GM21619 (cell line): ENCODE results near the gene TEK.
"Not testable (repeated sequence)": the region's sequence is repeated elsewhere in the genome, so short reads cannot be mapped to it uniquely, and the experiment has no call there.

Source experiments
- ATAC-seq: cut with Tn5 transposase; IDR thresholded peaks from one replicate; pipeline ENCODE4 v1.9.1; 2021; ENCODE audit not compliant: unreplicated experiment

The TEK gene

DNA sequence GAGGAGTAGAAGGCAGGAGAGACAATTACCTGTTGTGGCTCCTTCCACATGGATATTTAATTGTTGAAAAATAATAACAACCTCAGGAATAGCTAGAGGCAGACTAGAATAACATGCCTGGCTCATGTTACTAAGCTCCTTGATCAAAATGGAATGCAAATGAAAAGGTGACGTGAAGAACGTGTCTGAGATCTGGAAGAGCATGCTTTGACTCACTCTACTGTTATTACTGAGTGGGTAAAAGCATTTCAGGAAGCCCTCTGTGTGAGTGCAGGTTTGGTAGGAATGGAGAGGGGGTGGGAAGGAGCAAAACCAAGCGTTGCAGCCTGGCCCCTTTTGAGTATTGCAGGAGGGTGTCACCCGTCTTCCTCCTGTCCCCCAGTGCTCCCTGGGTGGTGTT lies 103.2 kb downstream of the TEK start:
- ATAC-seq = no peak

- ATAC-seq = no peak
Observed at GRCh38 chr9:27212621-27213020, 103.6 kb downstream of the TEK start.

DNA sequence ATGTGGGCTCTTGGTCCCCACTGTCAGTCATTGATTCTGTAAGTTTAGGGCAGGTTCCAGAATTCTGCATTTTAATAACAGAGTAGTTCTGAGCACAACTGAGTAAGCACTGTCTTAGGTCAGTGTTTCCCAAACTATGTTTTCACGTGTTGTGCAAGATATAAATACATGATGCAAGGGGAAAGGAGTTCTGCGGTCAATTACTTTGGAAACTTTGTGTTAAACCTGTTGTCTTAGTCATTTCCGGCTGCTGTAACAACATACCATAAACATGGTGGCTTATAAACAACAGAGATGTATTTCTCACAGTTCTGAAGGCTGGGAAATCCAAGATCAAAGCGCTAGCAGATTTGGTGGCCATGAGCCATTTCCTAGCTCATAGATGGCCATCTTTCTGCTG lies 118.2 kb downstream of the TEK start:
- ATAC-seq = no peak

GRCh38 chr9:27239648-27240047 lies 130.6 kb downstream of the TEK start:
- not testable (repeated sequence) for ATAC-seq

- peak; percentile 67 for ATAC-seq
Observed at GRCh38 chr9:27247756-27248155, 138.7 kb downstream of the TEK start.

- no peak for ATAC-seq
Observed at GRCh38 chr9:27248702-27249101, 139.7 kb downstream of the TEK start.

DNA sequence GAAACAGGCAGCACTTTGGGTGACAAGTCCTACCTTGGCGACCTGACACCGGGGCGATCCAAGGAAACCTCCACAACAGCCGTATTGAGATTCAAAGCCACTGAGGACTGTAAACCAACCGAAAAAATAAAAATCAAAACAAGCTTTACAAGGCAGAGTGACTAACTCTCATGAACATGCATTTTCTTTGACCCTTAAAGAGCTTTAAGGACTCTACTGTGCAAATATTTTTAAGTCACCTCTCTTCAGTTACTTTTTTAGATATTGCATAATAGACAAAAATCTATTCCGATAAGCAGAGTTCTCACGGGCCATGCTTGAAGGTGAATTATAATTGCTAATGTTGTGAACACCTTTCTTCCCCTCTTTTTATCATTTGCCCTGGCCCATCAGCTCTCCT lies 149.6 kb downstream of the TEK start:
- no peak for ATAC-seq

- no peak for ATAC-seq
Observed at GRCh38 chr9:27260789-27261516, 151.9 kb downstream of the TEK start.

GRCh38 chr9:27261517-27262211 lies 152.6 kb downstream of the TEK start:
- no peak for ATAC-seq

GRCh38 chr9:27272103-27272502 lies 163.1 kb downstream of the TEK start:
- no peak for ATAC-seq

GRCh38 chr9:27273186-27273585 lies 164.2 kb downstream of the TEK start:
- no peak for ATAC-seq

- peak; percentile 51 for ATAC-seq
Observed at GRCh38 chr9:27276193-27277030, 167.4 kb downstream of the TEK start.

DNA sequence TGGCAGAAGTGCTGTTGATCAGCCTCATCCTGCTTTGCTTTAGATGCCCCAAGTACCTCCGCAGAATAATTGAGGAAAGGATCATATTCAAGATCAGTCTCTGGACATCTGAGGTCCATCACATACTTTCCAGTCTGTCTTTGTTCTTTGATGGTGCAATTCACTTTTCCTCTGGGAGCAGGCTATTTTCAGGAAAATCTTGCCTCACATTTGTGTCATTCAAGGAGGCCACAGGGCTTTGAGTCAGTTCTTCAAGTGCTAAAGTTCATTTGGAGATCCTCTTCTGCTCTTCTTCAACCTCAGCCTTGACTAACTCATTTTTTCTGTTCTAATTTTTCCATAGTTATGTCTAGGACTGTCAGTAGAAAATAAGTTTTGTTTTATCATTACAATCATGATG lies 169.3 kb downstream of the TEK start:
- no peak for ATAC-seq

- ATAC-seq = no peak
Observed at GRCh38 chr9:27279611-27280010, 170.6 kb downstream of the TEK start.
